GM23338 (cell line): Measurements from ENCODE around the gene ACTG1. TPM values are rescaled to one million over a fixed set of nuclear protein-coding genes. Genes with fewer than 3 reads are reported as not detected.

ENCODE experiments used
- ATAC-seq: fragments of 200-7000 bp; cut with Tn5 transposase; 3 replicates; pipeline ENCODE4 v1.9.1; 2020
- DNase-seq: peaks from one replicate; pipeline ENCODE4 v3.0.0-alpha.2; 2015; ENCODE audit warnings: low spot score
- H2AFZ ChIP-seq: fragments of 200-600 bp; sonication (generic); 2 replicates; pipeline ENCODE4 v1.8.0; 2016; ENCODE audit warnings: antibody characterized with exemption, mild to moderate bottlenecking, moderate library complexity
- H3F3A ChIP-seq: fragments of 200-600 bp; sonication (generic); replicated peaks from 2 replicates; pipeline ENCODE4 v1.8.0; 2017; ENCODE audit warnings: antibody characterized with exemption, mixed run types, low read depth
- H3K27ac ChIP-seq: fragments of 200-600 bp; sonication (generic); 2 replicates; pipeline ENCODE4 v1.6.1; 2016; ENCODE audit warnings: low read depth
- H3K27me3 ChIP-seq: fragments of 200-600 bp; sonication (generic); 2 replicates; pipeline ENCODE4 v1.8.0; 2016; ENCODE audit warnings: mild to moderate bottlenecking, mixed run types, moderate library complexity; ENCODE audit not compliant: insufficient read depth
- H3K36me3 ChIP-seq: fragments of 200-600 bp; sonication (generic); 2 replicates; pipeline ENCODE4 v1.8.0; 2016; ENCODE audit warnings: mild to moderate bottlenecking; ENCODE audit not compliant: insufficient read depth
- H3K4me1 ChIP-seq: fragments of 200-600 bp; sonication (generic); 2 replicates; pipeline ENCODE4 v1.8.0; 2016; ENCODE audit warnings: mild to moderate bottlenecking, moderate library complexity; ENCODE audit not compliant: insufficient read depth
- H3K4me2 ChIP-seq: fragments of 200-600 bp; sonication (generic); 2 replicates; pipeline ENCODE4 v1.7.1; 2017; ENCODE audit warnings: mixed run types
- H3K4me3 ChIP-seq: fragments of 200-600 bp; sonication (generic); 2 replicates; pipeline ENCODE4 v1.6.1; 2016; ENCODE audit warnings: mixed run types
- H3K79me2 ChIP-seq: fragments of 200-600 bp; sonication (generic); replicated peaks from 2 replicates; pipeline ENCODE4 v1.8.0; 2017; ENCODE audit warnings: mild to moderate bottlenecking; ENCODE audit not compliant: insufficient read depth
- H3K9me2 ChIP-seq: fragments of 200-600 bp; sonication (generic); 2 replicates; pipeline ENCODE4 v1.8.0; 2017; ENCODE audit not compliant: insufficient read depth
- H4K20me1 ChIP-seq: fragments of 200-600 bp; sonication (generic); replicated peaks from 2 replicates; pipeline ENCODE4 v1.8.0; 2017; ENCODE audit warnings: mild to moderate bottlenecking; ENCODE audit not compliant: insufficient read depth
- H3K27ac Mint-ChIP-seq: 2 replicates; pipeline ENCODE4 v1.8.0; 2020; ENCODE audit warnings: inconsistent platforms, mild to moderate bottlenecking, moderate library complexity, mixed read lengths
- H3K27me3 Mint-ChIP-seq: 3 replicates; pipeline ENCODE4 v1.8.0; 2022; ENCODE audit warnings: low read depth, mild to moderate bottlenecking, moderate library complexity, mixed read lengths, inconsistent platforms; ENCODE audit not compliant: insufficient read depth, poor library complexity
- H3K36me3 Mint-ChIP-seq: 3 replicates; pipeline ENCODE4 v1.8.0; 2021; ENCODE audit warnings: low read depth, mild to moderate bottlenecking, inconsistent platforms, moderate library complexity, mixed read lengths
- H3K4me1 Mint-ChIP-seq: 3 replicates; pipeline ENCODE4 v1.8.0; 2020; ENCODE audit warnings: mild to moderate bottlenecking, inconsistent platforms, mixed read lengths
- H3K4me3 Mint-ChIP-seq: 3 replicates; pipeline ENCODE4 v1.8.0; 2021; ENCODE audit warnings: moderate library complexity, mild to moderate bottlenecking, inconsistent platforms, mixed read lengths
- H3K9me3 Mint-ChIP-seq: 3 replicates; pipeline ENCODE4 v1.8.0; 2020; ENCODE audit warnings: moderate library complexity, mild to moderate bottlenecking, inconsistent platforms, mixed read lengths
- CREB1 ChIP-seq: fragments of 250-450 bp; sonication (Bioruptor Pico); IDR thresholded peaks from 2 replicates; pipeline ENCODE4 v1.5.0; 2020; ENCODE audit warnings: low read depth, mild to moderate bottlenecking, moderate library complexity
- CTCF ChIP-seq, 2 experiments: fragments of 200-600 bp in 1 of 2; sonication (generic) in 1 of 2; conservative IDR thresholded peaks; 2 replicates each; pipeline versions ENCODE4 v1.5.1 to v1.6.1; 2016 to 2017; ENCODE audit warnings: antibody characterized with exemption in 2 of 2, low read depth in 2 of 2, mild to moderate bottlenecking in 2 of 2, moderate library complexity in 1 of 2
- ETS1 ChIP-seq: IDR thresholded peaks from 2 replicates; pipeline ENCODE4 v1.6.1; 2016; ENCODE audit warnings: antibody characterized with exemption
- EZH2 ChIP-seq: fragments of 200-600 bp; sonication (generic); IDR thresholded peaks from one replicate; pipeline ENCODE4 v1.8.0; 2017; ENCODE audit warnings: antibody characterized with exemption, mild to moderate bottlenecking, low read depth; ENCODE audit not compliant: unreplicated experiment
- EZH2phosphoT487 ChIP-seq: fragments of 200-600 bp; sonication (generic); IDR thresholded peaks from one replicate; pipeline ENCODE4 v1.8.1; 2018; ENCODE audit warnings: antibody characterized with exemption; ENCODE audit not compliant: unreplicated experiment
- JUNB ChIP-seq: IDR thresholded peaks from one replicate; pipeline ENCODE4 v1.6.1; 2016; ENCODE audit warnings: antibody characterized with exemption; ENCODE audit not compliant: unreplicated experiment
- POLR2AphosphoS5 ChIP-seq: IDR thresholded peaks from 2 replicates; pipeline ENCODE4 v1.6.1; 2016; ENCODE audit warnings: antibody characterized with exemption, low read depth
- REST ChIP-seq: IDR thresholded peaks from one replicate; pipeline ENCODE4 v1.6.1; 2018; ENCODE audit warnings: antibody characterized with exemption; ENCODE audit not compliant: unreplicated experiment
- STAT1 ChIP-seq: IDR thresholded peaks from one replicate; pipeline ENCODE4 v1.6.1; 2016; ENCODE audit warnings: antibody characterized with exemption; ENCODE audit not compliant: unreplicated experiment
- ZNF114 ChIP-seq: fragments of 250-450 bp; sonication (Bioruptor Pico); IDR thresholded peaks from 2 replicates; pipeline ENCODE4 v1.5.0; 2020; ENCODE audit warnings: mild to moderate bottlenecking, moderate library complexity
- ZNF331 ChIP-seq: fragments of 250-450 bp; sonication (Bioruptor Pico); IDR thresholded peaks from 2 replicates; pipeline ENCODE4 v1.5.0; 2020; ENCODE audit warnings: low read depth, mild to moderate bottlenecking, moderate library complexity
- polyA plus RNA-seq: library from polyadenylated mRNA; unstranded; fragments of >200 nt; fragmentation: Nextera tagmentation; extraction: Ambion mirVana; gene quantifications from 2 replicates; pipeline ENCODE4 v1.2.1, GENCODE V29; 2016
- total RNA-seq: library from RNA; depleted of rRNA; stranded (reverse); fragments of >200 nt; shearing (Covaris generic); gene quantifications from 2 replicates; pipeline ENCODE4 v1.2.3, GENCODE V29; 2014

The ACTG1 gene
- total and polyA plus RNA-seq, 2 experiments from 2014 or later: 1,867 to 4,739 TPM

- Histone ChIP-seq H4K20me1 (no peaks in the 10 kb centered on the region), H3K36me3 (no peaks in the 10 kb centered on the region), H2AFZ (no peak overlapping the region), H3K79me2 (no peaks in the 10 kb centered on the region), H3K4me3 (no peak overlapping the region), H3K4me2 (no peak overlapping the region), H3K4me1 (peaks cover 22% of the 10 kb centered on the region), H3K9me2 (no peaks in the 10 kb centered on the region), H3F3A (peaks cover 4% of the 10 kb centered on the region), H3K27ac (no peak overlapping the region), H3K27me3 (no peaks in the 10 kb centered on the region)
- peak; percentile 10; the same call in 2 of the 3 replicates for ATAC-seq
- Mint-ChIP-seq H3K27me3 (peaks cover 25% of the 10 kb centered on the region), H3K4me1 (peaks cover 19% of the 10 kb centered on the region), H3K36me3 (no peaks in the 10 kb centered on the region), H3K4me3 (no peak overlapping the region), H3K27ac (no peak overlapping the region), H3K9me3 (no peaks in the 10 kb centered on the region)
- TF ChIP-seq CTCF (conservative IDR thresholded peaks at IDR 0.05; ENCODE audit: low read depth in 2 of 2) (no peak), EZH2phosphoT487 (no peak), STAT1 (no peak), ZNF114 (CRISPR knock-in tag) (no peak), ETS1 (no peak), JUNB (no peak), ZNF331 (no peak)
- no peak for DNase-seq
Measured at GRCh38 chr17:81494626-81495377, 17.8 kb downstream of the ACTG1 start.

GRCh38 chr17:81493198-81494038, 19.2 kb downstream of the ACTG1 start:
- Histone ChIP-seq H3K9me2 (no peaks in the 10 kb centered on the region), H3K27ac (no peak overlapping the region), H3F3A (peaks cover 4% of the 10 kb centered on the region), H3K27me3 (no peaks in the 10 kb centered on the region; the same call in 1 of the 2 replicates), H3K4me3 (no peak overlapping the region), H4K20me1 (no peaks in the 10 kb centered on the region), H3K79me2 (no peaks in the 10 kb centered on the region), H2AFZ (no peak overlapping the region; the same call in 1 of the 2 replicates), H3K4me1 (peaks cover 32% of the 10 kb centered on the region), H3K36me3 (no peaks in the 10 kb centered on the region), H3K4me2 (no peak overlapping the region)
- Mint-ChIP-seq H3K9me3 (no peaks in the 10 kb centered on the region), H3K27me3 (peaks cover 32% of the 10 kb centered on the region), H3K4me1 (peaks cover 29% of the 10 kb centered on the region), H3K27ac (no peak overlapping the region), H3K4me3 (no peak overlapping the region), H3K36me3 (no peaks in the 10 kb centered on the region)
- ATAC-seq (no peak), DNase-seq (no peak)
- TF ChIP-seq ZNF114 (CRISPR knock-in tag): no peak
- TF ChIP-seq EZH2phosphoT487: no peak
- TF ChIP-seq EZH2: no peak
- TF ChIP-seq CTCF (conservative IDR thresholded peaks at IDR 0.05; ENCODE audit: low read depth in 2 of 2): no peak
- TF ChIP-seq ETS1: no peak
- no peak for TF ChIP-seq REST
- TF ChIP-seq CREB1 (CRISPR knock-in tag): no peak
- TF ChIP-seq POLR2AphosphoS5: no peak
- TF ChIP-seq ZNF331: no peak
- TF ChIP-seq STAT1: no peak
- no peak for TF ChIP-seq JUNB
